Left ventricle myocardium inferior (tissue), 1 donor: ENCODE results near the gene B2M. TPM values are rescaled to one million over a fixed set of nuclear protein-coding genes. Genes with fewer than 3 reads are reported as not detected.

ENCODE experiments used
- DNase-seq: peaks from one replicate; pipeline ENCODE4 v3.0.0-alpha.2; 2020
- H3K27ac ChIP-seq: fragments of 200-600 bp; replicated peaks from 2 replicates; pipeline ENCODE4 v1.8.0; 2021
- H3K27me3 ChIP-seq: fragments of 200-600 bp; 2 replicates; pipeline ENCODE4 v1.8.0; 2021; ENCODE audit warnings: low read depth
- H3K36me3 ChIP-seq: fragments of 200-600 bp; 2 replicates; pipeline ENCODE4 v1.8.0; 2021
- H3K4me1 ChIP-seq: fragments of 200-600 bp; 2 replicates; pipeline ENCODE4 v1.8.0; 2021
- H3K4me3 ChIP-seq: fragments of 200-600 bp; 2 replicates; pipeline ENCODE4 v1.8.0; 2021; ENCODE audit warnings: mild to moderate bottlenecking, moderate library complexity
- H3K9me3 ChIP-seq: fragments of 200-600 bp; replicated peaks from 2 replicates; pipeline ENCODE4 v1.8.0; 2021
- CTCF ChIP-seq: fragments of 200-600 bp; IDR thresholded peaks from 2 replicates; pipeline ENCODE4 v1.8.0; 2021; ENCODE audit warnings: antibody characterized with exemption, mild to moderate bottlenecking, borderline replicate concordance
- intact Hi-C: fragments of 100-400 bp; cut with micrococcal nuclease; formaldehyde crosslinking; loops from one replicate; pipeline ENCODE4 v1.11.0; 2022
- total RNA-seq: library from RNA; stranded (reverse); fragmentation: NEBNext Ultra II Directional; extraction: Animal tissue kit (Norgen Biotek cat#: 25700); gene quantifications from one replicate; pipeline ENCODE4 v1.2.1, GENCODE V29; 2021
- donor health status: DM: no; HTN: yes; CAD: no; lungs with severe emphysema.

B2M gene
- total RNA-seq, 1 donor from 2014 or later, result 1,128 TPM

- Histone ChIP-seq H3K27me3 (no peaks in the 10 kb centered on the region), H3K4me3 (no peak overlapping the region), H3K4me1 (peaks cover 39% of the 10 kb centered on the region), H3K9me3 (no peaks in the 10 kb centered on the region), H3K36me3 (no peaks in the 10 kb centered on the region), H3K27ac (peak overlapping the region; percentile 26)
- no peak for DNase-seq
- intact Hi-C loops, result no loop called here
- TF ChIP-seq CTCF, result no peak
Observed at GRCh38 chr15:44666210-44667038, 44.9 kb upstream of the B2M start.

- Histone ChIP-seq H3K36me3 (no peaks in the 10 kb centered on the region), H3K4me3 (no peak overlapping the region), H3K27ac (peak overlapping the region; percentile 26), H3K4me1 (peaks cover 34% of the 10 kb centered on the region), H3K9me3 (no peaks in the 10 kb centered on the region), H3K27me3 (no peaks in the 10 kb centered on the region)
- TF ChIP-seq CTCF, result no peak
- intact Hi-C loops, result no loop called here
- DNase-seq, result no peak
Observed at GRCh38 chr15:44667039-44667360, 44.3 kb upstream of the B2M start.

GRCh38 chr15:44668921-44669320, 42.4 kb upstream of the B2M start:
- Histone ChIP-seq H3K36me3 (no peaks in the 10 kb centered on the region), H3K27ac (no peak overlapping the region), H3K9me3 (no peaks in the 10 kb centered on the region), H3K27me3 (no peaks in the 10 kb centered on the region), H3K4me1 (peaks cover 16% of the 10 kb centered on the region), H3K4me3 (no peak overlapping the region)
- no peak for TF ChIP-seq CTCF
- no peak for DNase-seq
- intact Hi-C loops, result no loop called here

GRCh38 chr15:44670087-44670950, 41.0 kb upstream of the B2M start:
- H3K9me3 ChIP-seq, result no peaks in the 10 kb centered on the region
- no peaks in the 10 kb centered on the region for H3K27me3 ChIP-seq
- H3K27ac ChIP-seq, result no peak overlapping the region
- no peak for TF ChIP-seq CTCF
- intact Hi-C loops, result no loop called here
- peaks cover 12% of the 10 kb centered on the region for H3K4me1 ChIP-seq
- no peak for DNase-seq
- no peak overlapping the region for H3K4me3 ChIP-seq
- no peaks in the 10 kb centered on the region for H3K36me3 ChIP-seq

GRCh38 chr15:44673639-44674038, 37.7 kb upstream of the B2M start:
- H3K27me3 ChIP-seq, result no peaks in the 10 kb centered on the region
- H3K4me1 ChIP-seq, result no peaks in the 10 kb centered on the region
- H3K27ac ChIP-seq, result no peak overlapping the region
- no peak for DNase-seq
- intact Hi-C loops, result no loop called here
- no peak for TF ChIP-seq CTCF
- no peak overlapping the region for H3K4me3 ChIP-seq
- no peaks in the 10 kb centered on the region for H3K9me3 ChIP-seq
- no peaks in the 10 kb centered on the region for H3K36me3 ChIP-seq
